ENCODE measurements around the gene HACD2. TPM values are rescaled to one million over a fixed set of nuclear protein-coding genes. Genes with fewer than 3 reads are reported as not detected.

The HACD2 gene
- total and polyA plus RNA-seq, 9 of the 15 experiments (the other 6 are each of a cell fraction or from before 2014, with no cell fraction given), result 1.3 to 10.5 (median 3.8) TPM

GRCh38 chr3:123606527-123606926 lies 21.7 kb upstream of the HACD2 start:
- intact Hi-C loops (cut with micrococcal nuclease), result no loop called here
- FAIRE-seq (no peak), DNase-seq (ENCODE audit: extremely low read depth in 1 of 4, low spot score in 3 of 4) (no peak), ATAC-seq (no peak)
- H3K27ac ChIP-seq (ENCODE audit: extremely low read depth, low read depth, low read length), result no peak overlapping the region
- H2AFZ ChIP-seq (ENCODE audit: low read depth, low read length), result no peak overlapping the region
- in situ Hi-C loops (cut with MboI), result no loop called here
- H3K9me1 ChIP-seq (ENCODE audit: control insufficient read depth, insufficient read depth, low read length), result no peaks in the 10 kb centered on the region
- H3K36me3 ChIP-seq (ENCODE audit: control insufficient read depth, insufficient read depth, low read length), result peaks cover 3% of the 10 kb centered on the region; the same call in 1 of the 3 replicates
- no TSS peak for BruUV-seq (replicated peaks)
- H3K9ac ChIP-seq (ENCODE audit: insufficient read depth in 1 of 2, low read depth in 2 of 2, low read length in 2 of 2), result no peak overlapping the region
- H3K27me3 ChIP-seq (ENCODE audit: control insufficient read depth in 2 of 2, insufficient read depth in 2 of 2, low read length in 2 of 2), result no peaks in the 10 kb centered on the region
- H3K4me2 ChIP-seq (ENCODE audit: insufficient read depth, low read length), result no peak overlapping the region
- no peaks in the 10 kb centered on the region for H3K9me3 ChIP-seq (replicated peaks; ENCODE audit: control insufficient read depth, insufficient read depth, low read depth, low read length)
- TF ChIP-seq E2F3 (CRISPR knock-in tag; IDR thresholded peaks at IDR 0.05) (no peak), ZNF764 (CRISPR knock-in tag; IDR thresholded peaks at IDR 0.05; ENCODE audit: low read depth) (no peak), ZNF347 (CRISPR knock-in tag; IDR thresholded peaks at IDR 0.05; ENCODE audit: low read depth) (no peak), SAFB2 (IDR thresholded peaks at IDR 0.05; ENCODE audit: borderline replicate concordance, low read depth, low read length, severe bottlenecking) (no peak), FOSL1 (tag; conservative IDR thresholded peaks at IDR 0.05) (0 out of 2 replicates have a peak, but pooled peaks have one; percentile 3)
- peaks cover 2 to 9% of the 10 kb centered on the region in 2 experiments; a peak in 3 of 5 replicates for H3K4me1 ChIP-seq (replicated peaks in 1 of 2; ENCODE audit: control insufficient read depth in 2 of 2, insufficient read depth in 2 of 2, low read length in 2 of 2)
- CTCF ChIA-PET (ENCODE audit: low intra/inter-chr PET ratio), result no interaction called here
- no peak overlapping the region for H3K4me3 ChIP-seq
- no peaks in the 10 kb centered on the region for H4K20me1 ChIP-seq (replicated peaks; ENCODE audit: control insufficient read depth, insufficient read depth, low read length)
- no peaks in the 10 kb centered on the region for H3K79me2 ChIP-seq (ENCODE audit: control insufficient read depth, insufficient read depth, low read length)
- POLR2A ChIA-PET, result no interaction called here

DNA sequence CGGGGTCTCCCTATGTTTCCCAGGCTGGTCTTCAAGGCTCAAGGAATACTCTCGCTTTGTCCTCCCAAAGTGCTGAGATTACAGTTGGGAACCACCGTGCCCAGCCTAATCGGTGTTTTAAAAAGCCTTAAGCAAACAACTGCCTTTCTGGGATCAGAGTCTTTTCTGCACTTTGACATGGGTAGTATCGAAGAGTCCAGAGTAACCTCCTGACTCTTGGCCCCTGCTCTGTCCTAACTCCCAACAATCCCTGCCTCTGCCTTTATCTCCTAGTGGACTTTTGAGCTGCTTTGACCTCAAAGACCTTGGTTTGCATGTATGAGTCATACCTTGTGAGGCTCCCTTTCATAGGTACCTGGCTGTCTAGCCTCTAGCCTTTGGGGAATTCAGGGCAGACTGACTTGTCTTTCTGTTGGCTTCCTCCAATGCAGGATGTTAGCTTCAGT lies 21.0 kb upstream of the HACD2 start:
- intact Hi-C loops (cut with micrococcal nuclease), result no loop called here
- no peak overlapping the region for H3K9ac ChIP-seq (ENCODE audit: insufficient read depth in 1 of 2, low read depth in 2 of 2, low read length in 2 of 2)
- ATAC-seq (peak; percentile 63), FAIRE-seq (peak; percentile 75), DNase-seq (ENCODE audit: extremely low read depth in 1 of 4, low spot score in 3 of 4) (peak; percentile 16 to 47 (median 21))
- H3K9me1 ChIP-seq (ENCODE audit: control insufficient read depth, insufficient read depth, low read length), result no peaks in the 10 kb centered on the region
- no peak overlapping the region for H3K27ac ChIP-seq (ENCODE audit: extremely low read depth, low read depth, low read length)
- no peak overlapping the region for H3K4me2 ChIP-seq (ENCODE audit: insufficient read depth, low read length)
- H3K4me3 ChIP-seq, result no peak overlapping the region
- no peaks in the 10 kb centered on the region for H3K79me2 ChIP-seq (ENCODE audit: control insufficient read depth, insufficient read depth, low read length)
- no peaks in the 10 kb centered on the region for H4K20me1 ChIP-seq (replicated peaks; ENCODE audit: control insufficient read depth, insufficient read depth, low read length)
- whole genome bisulfite sequencing (ENCODE audit: insufficient coverage, low coverage, missing lambda C conversion rate), result 48% methylated on average over 5 of the region's 5 CpGs
- peaks cover 3 to 12% of the 10 kb centered on the region in 2 experiments; a peak in 3 of 5 replicates for H3K4me1 ChIP-seq (replicated peaks in 1 of 2; ENCODE audit: control insufficient read depth in 2 of 2, insufficient read depth in 2 of 2, low read length in 2 of 2)
- no peaks in the 10 kb centered on the region for H3K27me3 ChIP-seq (ENCODE audit: control insufficient read depth in 2 of 2, insufficient read depth in 2 of 2, low read length in 2 of 2)
- ChIA-PET POLR2A (no interaction called here), CTCF (ENCODE audit: low intra/inter-chr PET ratio) (no interaction called here)
- in situ Hi-C loops (cut with MboI), result no loop called here
- no peaks in the 10 kb centered on the region for H3K36me3 ChIP-seq (ENCODE audit: control insufficient read depth, insufficient read depth, low read length)
- no peaks in the 10 kb centered on the region for H3K9me3 ChIP-seq (replicated peaks; ENCODE audit: control insufficient read depth, insufficient read depth, low read depth, low read length)
- no peak overlapping the region for H2AFZ ChIP-seq (ENCODE audit: low read depth, low read length)
- no TSS peak for BruUV-seq (replicated peaks)
- TF ChIP-seq RFX7 (CRISPR knock-in tag; IDR thresholded peaks at IDR 0.05), result no peak
- TF ChIP-seq, protein P1, sequence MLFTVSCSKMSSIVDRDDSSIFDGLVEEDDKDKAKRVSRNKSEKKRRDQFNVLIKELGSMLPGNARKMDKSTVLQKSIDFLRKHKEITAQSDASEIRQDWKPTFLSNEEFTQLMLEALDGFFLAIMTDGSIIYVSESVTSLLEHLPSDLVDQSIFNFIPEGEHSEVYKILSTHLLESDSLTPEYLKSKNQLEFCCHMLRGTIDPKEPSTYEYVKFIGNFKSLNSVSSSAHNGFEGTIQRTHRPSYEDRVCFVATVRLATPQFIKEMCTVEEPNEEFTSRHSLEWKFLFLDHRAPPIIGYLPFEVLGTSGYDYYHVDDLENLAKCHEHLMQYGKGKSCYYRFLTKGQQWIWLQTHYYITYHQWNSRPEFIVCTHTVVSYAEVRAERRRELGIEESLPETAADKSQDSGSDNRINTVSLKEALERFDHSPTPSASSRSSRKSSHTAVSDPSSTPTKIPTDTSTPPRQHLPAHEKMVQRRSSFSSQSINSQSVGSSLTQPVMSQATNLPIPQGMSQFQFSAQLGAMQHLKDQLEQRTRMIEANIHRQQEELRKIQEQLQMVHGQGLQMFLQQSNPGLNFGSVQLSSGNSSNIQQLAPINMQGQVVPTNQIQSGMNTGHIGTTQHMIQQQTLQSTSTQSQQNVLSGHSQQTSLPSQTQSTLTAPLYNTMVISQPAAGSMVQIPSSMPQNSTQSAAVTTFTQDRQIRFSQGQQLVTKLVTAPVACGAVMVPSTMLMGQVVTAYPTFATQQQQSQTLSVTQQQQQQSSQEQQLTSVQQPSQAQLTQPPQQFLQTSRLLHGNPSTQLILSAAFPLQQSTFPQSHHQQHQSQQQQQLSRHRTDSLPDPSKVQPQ (CRISPR knock-in tag; IDR thresholded peaks at IDR 0.05; ENCODE audit: borderline replicate concordance), result no peak
- TF ChIP-seq CAMTA2 (CRISPR knock-in tag; conservative IDR thresholded peaks at IDR 0.05), result no peak
- no peak for TF ChIP-seq ZNF561 (CRISPR knock-in tag; conservative IDR thresholded peaks at IDR 0.05)
- TF ChIP-seq, protein P2, sequence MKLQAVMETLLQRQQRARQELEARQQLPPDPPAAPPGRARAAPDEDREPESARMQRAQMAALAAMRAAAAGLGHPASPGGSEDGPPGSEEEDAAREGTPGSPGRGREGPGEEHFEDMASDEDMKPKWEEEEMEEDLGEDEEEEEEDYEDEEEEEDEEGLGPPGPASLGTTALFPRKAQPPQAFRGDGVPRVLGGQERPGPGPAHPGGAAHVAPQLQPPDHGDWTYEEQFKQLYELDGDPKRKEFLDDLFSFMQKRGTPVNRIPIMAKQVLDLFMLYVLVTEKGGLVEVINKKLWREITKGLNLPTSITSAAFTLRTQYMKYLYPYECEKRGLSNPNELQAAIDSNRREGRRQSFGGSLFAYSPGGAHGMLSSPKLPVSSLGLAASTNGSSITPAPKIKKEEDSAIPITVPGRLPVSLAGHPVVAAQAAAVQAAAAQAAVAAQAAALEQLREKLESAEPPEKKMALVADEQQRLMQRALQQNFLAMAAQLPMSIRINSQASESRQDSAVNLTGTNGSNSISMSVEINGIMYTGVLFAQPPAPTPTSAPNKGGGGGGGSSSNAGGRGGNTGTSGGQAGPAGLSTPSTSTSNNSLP (IDR thresholded peaks at IDR 0.05; ENCODE audit: borderline replicate concordance, low read depth, low read length), result no peak
- TF ChIP-seq, protein P3, sequence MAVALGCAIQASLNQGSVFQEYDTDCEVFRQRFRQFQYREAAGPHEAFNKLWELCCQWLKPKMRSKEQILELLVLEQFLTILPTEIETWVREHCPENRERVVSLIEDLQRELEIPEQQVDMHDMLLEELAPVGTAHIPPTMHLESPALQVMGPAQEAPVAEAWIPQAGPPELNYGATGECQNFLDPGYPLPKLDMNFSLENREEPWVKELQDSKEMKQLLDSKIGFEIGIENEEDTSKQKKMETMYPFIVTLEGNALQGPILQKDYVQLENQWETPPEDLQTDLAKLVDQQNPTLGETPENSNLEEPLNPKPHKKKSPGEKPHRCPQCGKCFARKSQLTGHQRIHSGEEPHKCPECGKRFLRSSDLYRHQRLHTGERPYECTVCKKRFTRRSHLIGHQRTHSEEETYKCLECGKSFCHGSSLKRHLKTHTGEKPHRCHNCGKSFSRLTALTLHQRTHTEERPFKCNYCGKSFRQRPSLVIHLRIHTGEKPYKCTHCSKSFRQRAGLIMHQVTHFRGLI (CRISPR knock-in tag; IDR thresholded peaks at IDR 0.05), result no peak
